Activated naive CD4-positive, alpha-beta T cell treated with anti-CD3 and anti-CD28 coated beads, Interleukin-2, amount 10 ng/mL, durations not matched to agents 5 hours and 36 hours (primary cell): ENCODE results near the gene ZNF460. TPM values are rescaled to one million over a fixed set of nuclear protein-coding genes. Genes with fewer than 3 reads are reported as not detected.

Experiments
- total RNA-seq, 2 experiments: library from RNA; stranded (reverse); gene quantifications; one replicate each; pipeline ENCODE4 v1.2.3, GENCODE V29; 2021

ZNF460 gene
- total RNA-seq, result 10 to 100 TPM; 39.4 to 45.1 TPM

DNA sequence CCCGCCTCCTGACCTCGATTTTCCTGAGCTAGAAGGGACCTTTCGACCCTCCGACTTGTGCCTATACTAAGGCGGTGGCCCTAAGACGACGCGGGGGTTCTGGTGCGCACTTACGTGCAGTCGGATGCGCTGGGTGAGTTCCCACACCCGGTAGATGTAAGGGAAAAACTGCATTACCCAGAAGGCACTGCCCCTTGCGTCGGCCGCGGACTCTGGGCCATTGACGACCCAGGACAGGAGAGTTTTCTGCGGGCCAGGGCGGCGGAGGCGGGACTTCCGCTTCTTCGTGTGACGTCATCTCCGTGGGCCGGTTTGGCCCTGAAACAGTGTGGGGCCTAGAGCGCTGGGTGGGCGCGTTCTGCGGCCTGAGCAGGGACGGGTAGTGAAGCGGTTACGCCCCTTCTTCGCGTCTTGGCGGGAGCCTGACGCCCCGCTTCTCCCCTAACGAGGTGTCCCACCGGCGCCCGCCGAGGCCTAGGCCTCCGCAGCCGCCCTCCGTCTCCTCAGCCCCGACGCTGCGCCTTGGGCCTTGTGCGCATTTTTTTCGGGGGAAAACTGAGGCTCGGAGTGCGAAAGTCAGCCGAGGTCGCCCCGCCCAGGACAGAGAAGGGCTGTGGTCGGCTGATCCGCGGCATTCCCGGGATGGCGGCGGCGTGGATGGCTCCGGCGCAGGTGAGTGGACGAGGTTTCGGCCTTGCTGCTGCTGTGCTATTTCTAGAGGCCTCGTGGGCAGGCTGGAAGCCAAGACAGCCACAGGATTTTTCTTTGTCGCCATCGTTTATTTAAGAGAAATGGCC lies at the start of gene ZNF460:
Gene ZNF460 (plus strand): TSS at position 321 of the 797 bp plus-strand sequence. CDS start 322 bp downstream, at position 643.

DNA sequence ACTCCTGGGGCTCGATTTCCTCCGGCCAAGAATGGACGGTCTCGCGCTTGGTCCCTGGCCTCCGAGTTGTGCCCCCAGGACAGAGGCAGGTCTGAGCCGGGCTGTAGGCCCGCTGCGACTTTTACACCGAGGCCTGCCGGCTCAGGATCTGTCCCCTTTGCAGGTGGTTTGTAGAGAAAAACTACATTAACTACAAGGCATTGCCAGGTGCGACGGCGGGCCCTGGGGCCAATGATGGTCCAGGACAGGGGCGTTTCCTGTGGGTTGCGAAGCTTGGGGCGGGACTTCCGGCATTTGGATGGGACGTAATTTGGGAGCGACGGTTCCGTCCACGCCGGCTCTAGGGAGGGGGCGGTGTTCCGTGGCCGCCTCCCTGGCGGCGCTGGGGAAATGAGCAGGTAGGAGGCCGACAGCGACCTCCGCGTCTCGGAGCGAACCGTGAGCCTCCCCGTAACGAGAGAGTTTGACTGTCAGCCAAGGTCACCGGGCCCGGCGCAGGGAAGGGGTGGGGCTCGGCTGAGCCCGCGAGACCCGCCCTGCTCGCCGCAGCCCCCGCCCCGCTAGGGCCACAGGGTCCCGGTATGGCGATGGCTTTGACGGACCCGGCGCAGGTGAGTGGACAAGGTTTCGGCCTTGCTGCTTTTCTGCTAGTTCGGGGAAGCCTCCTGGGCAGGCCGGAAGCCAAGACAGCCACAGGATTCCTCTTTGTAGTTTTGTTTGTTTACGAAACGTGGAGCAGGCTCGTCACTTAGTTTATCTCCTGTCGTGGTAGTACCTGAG lies 39.8 kb upstream of the ZNF460 start, which contains the start of gene ZNF805:
Gene ZNF805 (plus strand): TSS at position 322 of the 780 bp plus-strand sequence. CDS start 260 bp downstream, at position 582.

GRCh38 chr19:57320180-57321084 lies 40.1 kb downstream of the ZNF460 start, which contains the start of gene ZNF543:
Gene ZNF543 (plus strand): TSS chr19:57320472. CDS start chr19:57320854, 382 bp downstream.

Other genes starting within 250 kb of the ZNF460 start
- gene USP29, start 160.5 kb upstream of the ZNF460 start, total RNA-seq, result not detected
- gene ZIM3, start 135.3 kb upstream of the ZNF460 start, total RNA-seq, result not detected
- gene DUXA, start 113.0 kb upstream of the ZNF460 start, total RNA-seq, result not detected
- gene ZNF264, start 89.0 kb upstream of the ZNF460 start, total RNA-seq, result 10 to 100 TPM; 41.3 to 41.9 TPM
- under 1 TPM; 0.41 to 0.83 TPM for gene AURKC, start 49.5 kb upstream of the ZNF460 start, total RNA-seq
- gene ZNF805, start 39.9 kb upstream of the ZNF460 start, total RNA-seq, result 10 to 100 TPM; 10.4 to 11.7 TPM
- 1 to 10 TPM; 7.7 to 7.8 TPM for gene ZNF543, start 40.0 kb downstream of the ZNF460 start, total RNA-seq
- gene ZNF304, start 70.8 kb downstream of the ZNF460 start, total RNA-seq, result 1 to 10 TPM; 8.7 to 9.3 TPM
- gene TRAPPC2B, start 83.1 kb downstream of the ZNF460 start, total RNA-seq, result 10 to 100 TPM in 1 of 2 experiments, 1 to 10 TPM in 1; 9.5 to 10.7 TPM
- gene ZNF547, start 83.1 kb downstream of the ZNF460 start, total RNA-seq, result 1 to 10 TPM; 3.8 to 3.9 TPM
- 10 to 100 TPM; 40.7 to 42.4 TPM for gene ZNF548, start 109.4 kb downstream of the ZNF460 start, total RNA-seq
- gene ZNF17, start 130.7 kb downstream of the ZNF460 start, total RNA-seq, result 10 to 100 TPM; 13.0 to 14.3 TPM
- 10 to 100 TPM; 14.1 to 14.7 TPM for gene ZNF749, start 154.8 kb downstream of the ZNF460 start, total RNA-seq
- under 1 TPM; 0.18 to 0.29 TPM for gene VN1R1, start 176.7 kb downstream of the ZNF460 start, total RNA-seq
- 10 to 100 TPM; 10.9 to 11.4 TPM for gene ZNF772, start 197.1 kb downstream of the ZNF460 start, total RNA-seq
- gene ZNF419, start 207.3 kb downstream of the ZNF460 start, total RNA-seq, result 10 to 100 TPM; 10.8 to 12.6 TPM
- gene ZNF773, start 219.5 kb downstream of the ZNF460 start, total RNA-seq, result 10 to 100 TPM; 11.1 to 11.6 TPM
- 1 to 10 TPM; 9.5 to 9.8 TPM for gene ZNF549, start 246.9 kb downstream of the ZNF460 start, total RNA-seq